Germinal center (tissue), 1 donor: Measurements from ENCODE around the gene C11orf86.
"Not testable (repeated sequence)": the region's sequence is repeated elsewhere in the genome, so short reads cannot be mapped to it uniquely, and the experiment has no call there.

Source experiments
- DNase-seq: peaks from one replicate; pipeline ENCODE4 v3.0.0; 2012; ENCODE audit warnings: mixed read lengths, low spot score

The C11orf86 gene

DNA sequence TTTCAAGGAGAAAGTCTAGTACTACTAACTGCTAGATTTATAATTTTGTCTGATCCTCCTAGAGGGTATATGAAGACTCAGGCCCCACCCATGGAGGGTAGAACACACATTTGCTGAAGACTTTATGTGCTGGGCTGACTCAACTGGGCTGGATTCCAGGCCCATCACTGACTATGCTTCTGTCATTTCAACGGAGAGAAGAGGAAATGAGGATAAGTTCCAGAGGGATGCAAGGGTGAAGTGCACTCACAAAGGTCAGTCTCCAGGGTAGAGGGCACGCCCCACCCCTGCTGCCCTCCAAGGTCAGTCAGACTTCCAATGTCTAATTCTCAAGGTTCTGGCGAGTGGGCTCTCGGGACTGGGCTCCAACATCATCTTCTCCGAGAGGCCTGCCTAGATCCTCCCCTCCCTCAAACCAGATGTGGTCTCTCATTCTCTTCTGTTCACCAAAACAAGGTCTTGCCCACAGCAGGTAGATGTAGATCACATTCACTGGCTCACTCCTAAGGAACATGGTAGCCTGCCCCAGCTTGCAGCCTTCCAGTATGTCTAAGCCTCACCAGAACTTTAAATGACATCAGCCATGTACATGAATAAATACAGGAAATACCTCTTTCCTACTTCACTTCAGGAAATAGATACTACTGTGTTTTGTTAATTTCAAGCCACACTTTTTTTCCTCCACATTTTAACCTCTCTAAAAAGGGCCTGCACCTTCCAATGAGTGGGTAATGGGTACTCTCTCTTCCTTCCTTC is 7.3 kb upstream of the C11orf86 start:
- no peak for DNase-seq

DNA sequence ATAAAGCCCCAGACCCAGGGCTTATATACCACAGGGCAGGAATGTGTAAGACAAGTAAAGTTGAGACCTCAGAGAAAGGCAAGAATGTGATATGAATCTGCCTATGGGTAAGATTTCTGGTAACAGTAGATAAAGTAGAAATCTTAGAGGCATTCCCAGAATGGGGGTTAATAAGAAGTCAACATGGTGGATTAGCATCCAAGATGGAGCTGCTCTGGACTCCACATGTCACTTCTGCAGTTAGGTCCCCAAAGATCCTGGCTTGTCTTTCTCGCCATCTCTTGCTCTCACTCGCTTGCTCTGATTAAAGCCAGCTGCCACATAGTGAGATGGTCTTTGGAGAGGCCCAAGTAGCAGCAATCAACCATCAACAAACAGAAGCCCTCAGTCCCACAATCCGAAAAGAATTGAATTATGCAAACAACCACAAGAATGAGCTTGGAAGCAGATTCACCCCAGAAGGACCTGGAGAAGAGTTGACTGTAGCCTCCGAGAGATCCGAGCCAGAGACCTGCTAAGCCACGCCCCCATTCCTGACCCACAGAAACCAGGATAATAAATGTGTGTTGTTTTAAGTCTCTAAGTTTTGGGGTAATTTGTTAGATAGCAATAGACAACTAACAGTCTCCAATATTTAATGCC is 5.4 kb upstream of the C11orf86 start:
- no peak for DNase-seq

DNA sequence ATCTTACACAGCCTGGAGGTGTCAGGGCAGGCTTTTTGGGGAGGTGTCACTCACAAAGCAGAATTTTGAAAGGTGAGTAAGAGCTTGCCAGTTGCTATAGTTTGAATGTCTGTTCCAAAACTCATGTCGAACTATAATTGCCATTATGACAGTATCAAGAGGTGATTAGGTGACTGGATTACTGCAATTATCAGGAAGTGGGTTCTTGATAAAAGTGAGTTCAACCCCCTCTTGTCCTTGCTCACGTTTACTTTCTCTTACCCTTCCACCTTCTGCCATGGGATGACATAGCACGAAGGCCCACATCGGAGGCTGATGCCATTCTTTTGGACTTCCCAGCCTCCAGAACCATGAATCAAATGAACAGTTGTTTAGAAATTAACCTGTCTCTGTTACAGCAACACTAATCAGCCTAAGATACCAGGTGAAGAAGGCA is 4.7 kb upstream of the C11orf86 start:
- no peak for DNase-seq

DNA sequence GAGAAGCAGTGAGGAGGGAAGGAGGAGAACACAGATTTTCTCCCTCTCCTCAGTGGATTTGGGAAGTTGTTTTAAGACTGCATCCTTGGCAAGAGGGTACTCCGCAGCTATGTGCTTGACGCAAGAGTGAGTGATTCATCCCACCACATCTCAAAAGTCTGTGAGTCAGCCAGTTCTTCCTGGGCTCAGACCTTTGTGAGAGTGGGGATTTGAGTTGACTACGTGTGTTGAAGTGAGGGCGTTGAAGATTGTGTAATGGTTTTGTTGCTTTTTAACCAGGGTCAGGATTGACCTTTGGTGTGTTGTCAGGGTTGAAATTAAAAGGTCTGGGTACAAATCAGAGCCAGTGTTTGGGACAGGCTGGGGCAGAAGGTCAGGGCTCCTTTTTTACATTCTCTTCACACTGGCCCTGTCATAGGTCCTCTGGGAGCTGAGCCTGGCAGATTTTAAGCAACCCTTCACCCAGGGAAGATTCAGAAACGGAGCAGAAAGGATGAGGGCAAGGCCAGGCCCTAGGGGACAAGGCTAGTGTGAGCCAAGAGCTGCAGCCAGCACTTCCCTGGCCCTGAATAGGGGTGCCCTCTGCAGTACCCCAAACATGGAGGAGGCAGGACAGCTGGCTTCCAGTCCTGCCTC is 4.2 kb upstream of the C11orf86 start:
- no peak for DNase-seq

DNA sequence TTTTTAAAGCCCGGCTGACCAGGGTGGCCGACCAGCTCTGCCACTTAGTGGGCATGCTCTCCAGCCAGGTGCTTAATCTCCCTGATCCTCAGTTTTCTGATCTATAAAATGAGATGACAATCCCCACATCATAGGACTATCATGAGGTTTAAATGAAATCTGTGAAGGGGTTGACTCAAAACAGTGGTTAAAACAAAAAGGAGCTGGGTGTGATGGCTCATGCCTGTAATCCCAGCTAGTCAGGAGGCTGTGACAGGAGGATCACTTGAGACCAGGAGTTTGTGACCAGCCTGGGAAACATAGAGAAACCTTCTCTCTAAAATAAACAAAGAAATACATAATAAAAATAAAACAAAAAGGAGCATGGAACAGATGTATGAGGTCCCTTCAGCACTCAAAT is 3.6 kb upstream of the C11orf86 start:
- DNase-seq, result no peak

DNA sequence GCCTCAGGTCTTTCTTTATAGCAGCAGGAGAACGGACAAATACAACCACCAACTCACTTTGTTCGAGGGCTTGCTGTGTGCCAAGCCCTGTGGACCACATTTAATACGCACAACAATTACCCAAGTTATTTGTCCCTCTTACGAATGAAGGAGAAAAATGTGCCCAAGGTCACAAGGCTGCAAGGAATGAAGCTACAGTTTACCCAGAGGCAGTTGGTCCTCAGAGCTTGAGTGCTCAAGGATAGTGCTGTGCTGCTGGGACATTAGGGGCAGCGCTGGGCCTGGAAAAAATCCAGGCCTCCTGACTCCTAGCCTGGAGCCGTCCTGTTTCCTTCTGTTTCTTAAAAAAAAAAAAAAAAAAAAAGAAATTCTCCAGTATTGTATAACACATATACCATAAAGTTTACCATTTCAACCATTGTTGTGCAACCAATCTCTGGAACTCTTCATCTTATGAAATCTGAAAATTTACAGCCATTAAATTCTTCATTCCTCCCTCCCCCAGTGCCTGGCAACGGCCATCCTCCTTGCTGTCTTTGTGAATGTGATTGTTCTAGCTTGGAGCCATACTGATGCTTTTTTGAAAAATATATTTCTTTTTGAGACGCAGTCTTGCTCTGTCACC is 1.0 kb upstream of the C11orf86 start:
- no peak for DNase-seq

DNA sequence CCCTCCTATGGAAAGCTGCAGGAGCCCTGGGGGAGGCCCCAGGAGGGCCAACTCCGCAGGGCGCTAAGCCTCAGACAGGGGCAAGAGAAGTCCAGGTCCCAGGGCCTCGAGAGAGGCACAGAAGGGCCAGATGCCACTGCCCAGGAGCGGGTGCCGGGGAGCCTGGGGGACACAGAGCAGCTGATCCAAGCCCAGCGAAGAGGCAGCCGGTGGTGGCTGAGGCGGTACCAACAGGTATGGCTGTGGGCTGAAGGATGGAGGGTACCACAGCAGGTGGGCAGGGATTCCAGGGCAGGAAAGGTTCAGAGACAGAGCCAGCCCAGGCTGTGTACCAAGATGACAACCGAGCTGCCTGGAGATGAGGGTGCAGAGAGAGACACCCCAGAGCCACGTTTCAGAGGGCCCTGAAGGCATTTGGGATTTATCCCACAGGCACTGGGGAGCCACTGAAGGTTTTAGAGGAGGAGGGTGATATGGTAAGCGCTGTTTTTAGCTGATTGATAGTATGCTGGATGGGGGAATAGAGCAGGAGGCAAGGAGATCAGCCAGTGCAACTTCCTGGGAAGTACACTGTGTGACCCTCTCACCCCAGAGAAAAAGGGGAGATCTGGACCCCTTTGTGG is 412 bp downstream of the C11orf86 start:
- DNase-seq, result no peak

DNA sequence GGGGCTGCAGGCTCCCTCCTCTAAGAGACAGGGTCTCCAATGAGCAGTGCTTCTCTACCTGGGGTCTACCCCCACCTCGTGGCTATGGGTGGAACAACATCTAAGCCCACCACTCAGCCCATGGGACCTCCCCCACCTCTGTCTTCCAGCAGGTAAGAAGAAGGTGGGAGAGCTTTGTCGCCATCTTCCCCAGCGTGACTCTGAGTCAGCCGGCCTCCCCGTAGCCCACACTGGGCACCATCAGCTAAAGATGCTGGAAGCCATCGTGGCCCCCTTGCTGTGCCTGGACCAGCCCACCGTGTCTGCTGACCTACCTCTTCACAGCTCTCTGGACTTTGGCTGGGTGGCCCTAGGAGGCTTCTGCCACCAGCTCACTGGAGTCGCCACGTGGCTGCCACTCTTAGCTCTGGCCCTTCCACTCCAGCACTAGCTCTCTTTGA is 944 bp downstream of the C11orf86 start:
- DNase-seq, result peak; percentile 31

DNA sequence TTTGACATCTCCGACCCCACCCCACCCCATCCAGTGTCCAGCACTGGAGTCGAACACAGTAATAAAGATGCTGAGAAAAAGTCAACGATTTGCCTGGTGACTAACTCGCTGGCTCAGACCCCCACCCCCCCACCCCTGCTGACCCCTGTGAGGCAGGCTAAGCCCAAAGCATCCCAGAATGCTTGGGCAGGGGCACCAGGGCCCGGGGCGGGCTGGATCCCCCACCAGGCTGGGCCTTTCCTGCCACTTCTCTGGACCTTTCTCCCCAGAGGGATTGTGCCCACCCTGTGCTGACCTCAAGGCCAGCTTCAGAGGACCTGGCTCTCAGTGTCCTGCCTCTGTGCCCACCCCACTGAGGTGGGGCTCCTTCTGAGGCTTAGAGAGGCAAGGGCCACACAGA is 1.8 kb downstream of the C11orf86 start:
- no peak for DNase-seq

DNA sequence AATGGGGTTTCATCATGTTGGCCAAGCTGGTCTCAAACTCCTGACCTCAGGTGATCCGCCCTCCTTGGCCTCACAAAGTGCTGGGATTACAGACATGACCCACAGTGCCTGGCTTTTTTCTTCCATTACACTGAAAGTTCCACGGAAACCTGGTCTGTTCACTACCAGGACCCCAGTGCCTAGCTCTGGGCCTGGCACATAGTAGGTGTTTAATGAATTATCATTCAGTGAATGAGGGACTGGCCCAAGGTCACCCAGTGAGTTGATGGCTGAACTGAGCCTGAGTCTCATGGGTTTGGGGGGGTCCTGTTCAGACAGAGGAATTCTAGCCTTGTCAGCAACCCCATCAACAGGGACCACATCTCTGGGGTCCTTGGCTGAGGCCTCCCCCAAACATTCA is 3.1 kb downstream of the C11orf86 start:
- no peak for DNase-seq

DNA sequence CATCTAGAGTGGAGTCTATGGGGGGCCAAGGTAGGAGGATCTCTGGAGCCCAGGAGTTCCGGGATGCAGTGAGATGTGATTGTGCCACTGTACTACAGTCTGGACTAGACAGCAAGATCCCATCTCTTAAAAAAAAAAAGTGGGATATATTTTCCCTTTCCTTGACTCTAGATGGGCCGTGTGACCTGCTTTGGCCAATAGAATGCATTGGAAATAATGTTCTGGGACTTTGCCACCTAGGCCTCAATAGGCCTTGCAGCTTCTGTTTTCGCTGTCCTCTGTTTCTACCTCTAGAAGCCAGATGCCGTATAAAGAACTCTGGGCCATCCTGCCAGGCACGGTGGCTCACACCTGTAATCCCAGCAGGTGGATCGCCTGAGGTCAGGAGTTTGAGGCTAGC is 3.6 kb downstream of the C11orf86 start:
- DNase-seq, result no peak

DNA sequence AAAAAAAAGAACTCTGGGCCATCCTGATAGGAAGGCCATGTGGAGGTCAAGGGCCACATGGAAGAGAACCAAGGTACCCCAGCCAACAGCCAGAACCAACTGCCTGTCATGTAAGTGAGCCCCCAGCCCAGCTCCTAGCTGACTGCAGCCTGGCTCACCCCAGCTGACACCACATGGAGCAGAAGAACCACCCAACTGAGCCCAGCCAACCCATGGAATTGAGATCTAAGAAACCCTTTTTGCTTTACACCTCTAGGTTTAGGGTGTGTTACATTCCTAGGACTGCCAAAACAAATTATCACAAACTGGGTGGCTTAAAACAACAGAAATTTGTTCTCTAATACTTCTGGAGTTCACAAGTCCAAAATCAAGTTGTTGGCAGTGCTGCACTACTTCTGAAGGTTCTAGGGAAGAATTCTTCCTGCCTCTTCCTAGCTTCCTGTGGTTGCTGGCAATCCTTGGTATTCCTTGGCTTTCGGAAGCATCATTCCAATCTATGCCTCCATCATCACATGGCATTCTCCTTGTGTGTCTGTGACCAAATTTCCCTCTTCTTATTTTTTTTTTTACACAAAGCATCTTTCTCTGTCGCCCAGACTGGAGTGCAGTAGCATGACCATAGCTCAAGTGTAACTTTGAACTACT is 4.4 kb downstream of the C11orf86 start:
- DNase-seq, result no peak

DNA sequence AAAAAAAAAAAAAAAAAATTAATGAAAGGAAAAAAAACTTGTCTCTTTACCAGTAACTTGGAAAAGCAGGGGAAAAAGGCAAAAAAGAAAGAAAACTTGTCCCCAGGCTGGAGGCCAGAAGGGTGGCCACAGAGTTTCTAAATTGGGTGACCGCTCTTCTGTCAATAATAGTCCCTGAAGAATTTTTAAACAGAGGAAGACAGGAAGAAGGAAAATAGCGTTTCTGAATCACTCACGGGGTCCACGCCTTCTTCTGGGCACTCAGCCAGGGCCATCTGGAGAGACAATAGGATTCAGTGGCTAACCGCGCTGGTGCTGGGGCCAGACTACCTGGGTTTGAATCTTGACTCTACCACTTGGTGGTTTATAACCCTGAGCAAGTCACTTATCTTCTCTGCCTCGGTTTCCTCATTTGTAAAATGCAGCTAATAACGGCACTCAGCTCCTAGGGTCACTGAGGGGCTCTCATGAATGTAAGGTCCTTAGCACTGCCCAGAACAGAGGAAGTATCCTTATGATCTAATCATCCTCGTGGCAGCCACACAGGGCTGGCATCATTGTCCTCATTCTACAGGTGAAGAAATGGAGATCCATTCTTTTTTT is 7.0 kb downstream of the C11orf86 start:
- no peak for DNase-seq

DNA sequence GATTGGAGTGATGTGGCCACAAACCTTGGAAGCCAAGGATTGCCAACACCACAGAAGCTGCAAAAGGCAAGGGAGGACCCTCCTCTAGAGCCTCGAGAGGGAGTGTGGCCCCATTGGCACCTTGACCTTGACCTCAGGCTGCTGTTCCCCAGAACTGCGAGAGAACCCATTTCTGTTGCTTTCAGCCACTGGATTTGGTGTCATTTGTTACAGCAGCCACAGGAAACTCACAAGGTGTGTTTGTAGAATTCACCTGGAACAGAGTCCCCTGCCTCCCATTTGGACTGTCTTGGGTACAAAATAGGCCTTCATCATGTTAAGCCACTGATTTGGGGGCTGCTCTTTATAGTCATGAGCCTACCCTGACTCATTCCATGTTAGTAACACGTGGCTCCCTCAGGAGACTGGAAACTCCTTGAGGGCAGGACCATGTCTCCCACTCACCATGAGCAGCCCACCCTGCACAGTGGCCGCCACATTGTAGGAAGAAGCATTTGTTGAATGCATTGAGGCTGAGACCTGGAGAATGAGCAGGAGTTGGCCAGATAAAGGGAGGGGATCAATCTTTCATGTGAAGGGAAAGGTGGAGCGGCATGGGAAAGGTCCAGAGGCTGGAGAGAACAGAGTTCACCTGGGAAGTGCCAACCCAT is 8.3 kb downstream of the C11orf86 start:
- no peak for DNase-seq

DNA sequence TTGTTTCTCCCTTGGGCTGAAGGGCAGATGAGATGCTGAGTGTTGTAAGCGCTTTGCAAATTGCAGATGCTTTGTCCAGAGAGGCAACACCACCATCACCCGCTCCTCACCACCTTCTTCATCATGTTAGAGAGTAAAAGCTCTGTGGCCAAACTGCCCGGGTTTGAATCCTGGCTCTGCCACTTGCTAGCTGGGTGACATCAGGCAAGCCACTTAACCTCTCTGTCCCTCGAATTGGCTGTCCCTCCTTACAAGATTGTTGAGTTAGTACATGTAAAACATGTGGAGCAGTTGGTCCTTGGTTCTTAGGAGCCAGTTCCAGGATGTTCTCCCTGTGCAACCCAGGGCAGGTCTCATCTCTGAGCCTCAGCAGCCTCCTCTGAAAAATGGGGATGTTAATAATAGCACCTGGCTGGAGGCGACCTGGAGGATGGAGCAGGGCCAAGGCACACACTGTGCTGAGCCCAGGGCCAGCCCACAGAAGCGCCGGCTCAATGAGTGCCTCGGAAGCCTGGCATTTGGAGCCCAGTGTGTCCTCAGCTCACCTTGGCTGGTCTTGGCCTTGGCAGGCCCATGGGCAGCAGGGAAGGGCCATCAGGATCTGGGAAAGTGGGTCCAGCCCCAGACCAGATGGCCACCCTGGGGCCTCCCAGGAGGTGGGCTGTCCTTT is 10.5 kb downstream of the C11orf86 start:
- DNase-seq, result no peak

DNA sequence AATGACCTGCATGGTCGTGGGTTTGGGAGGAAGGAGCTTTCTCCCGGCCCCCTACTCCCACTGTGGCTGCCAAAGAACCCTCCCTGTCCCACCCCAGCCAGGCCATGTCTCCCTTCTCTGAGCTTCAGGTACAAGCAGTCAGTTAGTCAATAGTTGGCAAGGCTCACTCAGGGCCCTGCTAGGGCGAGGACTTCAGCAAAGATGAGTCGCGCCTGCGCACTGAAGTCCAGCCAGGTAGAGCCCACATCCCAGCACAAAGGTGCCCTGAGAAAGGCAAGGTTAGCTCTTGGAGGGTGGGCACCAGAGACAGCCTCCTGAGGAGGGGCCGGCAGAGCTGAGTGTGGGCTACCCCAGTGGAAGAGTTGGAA is 11.1 kb downstream of the C11orf86 start:
- no peak for DNase-seq

DNA sequence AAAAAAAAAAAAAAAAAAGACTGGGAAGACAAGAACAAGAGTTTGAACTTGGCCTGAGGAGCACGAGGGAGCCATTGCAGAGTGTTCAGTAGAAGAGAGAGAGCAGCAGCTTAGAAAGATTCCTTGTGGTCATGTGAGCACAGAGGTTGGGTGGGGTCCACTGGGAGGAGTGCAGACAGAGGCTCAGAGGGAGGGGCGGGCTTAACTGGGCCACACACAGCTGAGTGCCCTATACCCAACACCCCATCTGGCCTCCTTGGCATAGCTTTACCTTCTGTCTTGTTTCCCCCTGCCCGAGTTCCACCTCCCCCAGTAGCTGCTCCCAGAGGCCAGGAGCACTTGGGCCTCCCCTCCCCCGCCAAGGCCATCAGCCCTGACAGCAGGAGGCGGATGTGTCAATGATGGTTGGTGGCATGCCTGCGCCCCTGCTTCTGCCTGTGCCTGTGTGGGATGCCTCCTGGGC is 12.1 kb downstream of the C11orf86 start:
- no peak for DNase-seq

DNA sequence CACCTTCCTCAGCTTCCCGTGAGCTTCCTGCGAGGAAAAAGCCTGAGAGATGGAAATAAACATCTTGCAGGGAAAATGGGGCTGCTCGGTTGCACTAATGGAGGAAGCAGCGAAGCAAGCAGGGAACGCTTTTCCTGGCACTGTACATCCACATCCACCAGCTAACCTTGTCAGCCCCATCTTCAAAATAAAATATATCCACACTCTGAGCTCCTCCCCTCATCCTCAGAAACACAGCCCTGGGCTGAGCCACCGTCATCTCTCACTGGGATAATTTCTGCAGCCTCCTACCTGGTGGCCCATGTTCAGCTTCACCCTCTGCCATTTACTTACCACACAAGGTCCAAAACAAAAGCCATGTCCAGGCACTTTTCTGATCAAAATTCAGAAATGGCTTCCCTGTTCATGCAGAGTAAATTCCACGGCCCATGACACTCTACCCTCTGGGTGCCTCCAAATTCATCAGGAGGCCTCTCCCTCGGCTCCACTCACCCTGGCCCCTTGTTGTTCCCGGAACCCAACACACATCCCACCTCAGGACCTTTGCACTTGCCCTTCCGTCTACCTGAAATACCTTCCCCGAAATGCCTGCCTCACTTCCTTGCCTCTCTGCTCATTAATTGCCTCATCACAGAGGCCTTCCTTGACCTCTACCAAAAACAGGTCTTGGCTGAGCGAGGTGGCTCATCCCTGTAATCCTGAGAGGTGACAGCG is 13.0 kb downstream of the C11orf86 start:
- DNase-seq, result no peak

DNA sequence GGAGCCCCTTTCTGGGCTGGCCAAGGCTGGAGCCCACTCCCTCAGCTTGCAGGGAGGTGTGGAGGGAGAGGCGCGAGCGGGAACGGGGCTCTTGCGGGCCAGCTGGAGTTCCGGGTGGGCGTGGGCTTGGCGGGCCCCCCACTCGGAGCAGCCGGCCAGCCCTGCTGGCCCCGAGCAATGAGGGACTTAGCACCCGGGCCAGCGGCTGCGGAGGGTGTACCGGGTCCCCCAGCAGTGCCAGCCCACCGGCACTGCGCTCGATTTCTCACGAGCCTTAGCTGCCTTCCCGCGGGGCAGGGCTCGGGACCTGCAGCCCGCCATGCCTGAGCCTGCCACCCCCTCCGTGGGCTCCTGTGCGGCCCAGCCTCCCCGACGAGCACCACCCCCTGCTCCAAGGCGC is 13.6 kb downstream of the C11orf86 start:
- not testable (repeated sequence) for DNase-seq

DNA sequence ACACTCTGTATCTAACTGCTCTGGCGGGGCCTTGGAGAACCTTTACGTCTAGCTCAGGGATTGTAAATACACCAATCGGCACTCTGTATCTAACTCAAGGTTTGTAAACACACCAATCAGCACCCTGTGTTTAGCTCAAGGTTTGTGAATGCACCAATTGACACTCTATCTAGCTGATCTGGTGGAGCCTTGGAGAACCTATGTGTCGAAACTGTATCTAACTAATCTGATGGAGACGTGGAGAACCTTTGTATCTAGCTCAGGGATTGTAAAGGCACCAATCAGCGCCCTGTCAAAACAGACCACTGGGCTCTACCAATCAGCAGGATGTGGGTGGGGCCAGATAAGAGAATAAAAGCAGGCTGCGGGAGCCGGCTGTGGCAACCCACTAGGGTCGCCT is 14.3 kb downstream of the C11orf86 start:
- not testable (repeated sequence) for DNase-seq
